AG09309 (cell line): ENCODE measurements around the gene VRK1.

Source experiments
- DNase-seq: peaks from one replicate; pipeline ENCODE4 v3.0.0-alpha.2; 2010; ENCODE audit warnings: low read depth
- H3K4me3 ChIP-seq: 2 replicates; pipeline ENCODE4 v1.5.1; 2011; ENCODE audit warnings: mild to moderate bottlenecking, low read depth, low read length, moderate library complexity; ENCODE audit not compliant: control insufficient read depth
- CTCF ChIP-seq: IDR thresholded peaks from 2 replicates; pipeline ENCODE4 v1.5.1; 2011; ENCODE audit warnings: mild to moderate bottlenecking, low read depth, low read length, inconsistent platforms; ENCODE audit not compliant: insufficient read depth, control insufficient read depth; ENCODE audit errors: missing control alignments

Gene VRK1

GRCh38 chr14:96797582-96798349 lies 584 bp downstream of the VRK1 start:
- H3K4me3 ChIP-seq: peak overlapping the region; percentile 72
- no peak for TF ChIP-seq CTCF
- DNase-seq: no peak

GRCh38 chr14:96798956-96799355 lies 1.8 kb downstream of the VRK1 start:
- DNase-seq: no peak
- TF ChIP-seq CTCF: no peak
- no peak overlapping the region for H3K4me3 ChIP-seq

GRCh38 chr14:96799489-96800054 lies 2.4 kb downstream of the VRK1 start:
- no peak overlapping the region for H3K4me3 ChIP-seq
- DNase-seq: no peak
- TF ChIP-seq CTCF: no peak

- DNase-seq: no peak
- no peak overlapping the region for H3K4me3 ChIP-seq
- TF ChIP-seq CTCF: no peak
Observed at GRCh38 chr14:96801931-96802330, 4.7 kb downstream of the VRK1 start.

- no peak for TF ChIP-seq CTCF
- no peak for DNase-seq
- no peak overlapping the region for H3K4me3 ChIP-seq
Observed at GRCh38 chr14:96802963-96803362, 5.8 kb downstream of the VRK1 start.

GRCh38 chr14:96803958-96804357 lies 6.8 kb downstream of the VRK1 start:
- DNase-seq: no peak
- no peak for TF ChIP-seq CTCF
- no peak overlapping the region for H3K4me3 ChIP-seq
